ENCODE measurements around the gene SEPTIN5.

The SEPTIN5 gene

DNA sequence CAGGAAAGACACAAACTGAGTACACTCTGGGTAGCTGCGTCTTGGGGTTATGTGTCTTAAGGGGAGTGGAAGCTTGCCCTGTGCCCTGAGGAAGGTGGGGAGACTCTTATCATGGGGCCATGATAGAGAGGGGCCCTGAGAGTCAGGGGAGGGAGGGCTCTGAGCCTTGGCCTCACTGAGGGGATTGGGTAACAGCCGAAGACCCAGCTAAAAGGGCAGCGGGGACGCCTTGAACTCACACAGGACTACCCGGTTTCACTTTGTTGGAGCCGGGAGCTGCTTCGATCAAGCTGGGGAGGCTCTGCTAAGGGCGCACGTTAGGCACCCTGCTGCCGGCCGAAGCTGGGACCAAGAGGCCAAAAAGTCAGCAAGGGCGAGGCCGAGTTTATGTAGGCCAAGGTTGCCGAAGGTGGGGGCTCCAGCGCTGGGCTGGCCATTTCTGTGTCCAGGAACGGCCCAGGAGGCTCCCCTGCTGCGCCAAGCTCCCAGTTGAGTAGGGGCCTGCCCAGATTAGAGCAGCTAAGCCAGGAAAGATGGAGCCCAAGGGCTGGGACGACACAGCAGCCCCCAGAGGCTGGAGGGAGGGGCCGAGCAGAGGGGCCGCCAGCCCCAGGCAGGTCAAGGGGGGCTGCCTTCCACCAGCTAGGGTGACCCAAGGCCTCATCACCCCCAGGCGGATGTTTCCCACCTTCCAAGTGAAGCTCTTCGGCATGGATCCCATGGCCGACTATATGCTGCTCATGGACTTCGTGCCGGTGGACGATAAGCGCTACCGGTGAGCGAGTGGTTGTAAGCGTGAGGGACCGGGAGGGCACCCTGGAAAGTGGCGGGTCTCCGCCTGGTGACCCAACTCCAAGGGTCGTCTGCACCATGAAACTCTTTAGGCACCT is 48.5 kb downstream of the SEPTIN5 start:
- Histone ChIP-seq H3K9ac (ENCODE audit: low read length) (no peak overlapping the region), H4K20me1 (ENCODE audit: low read depth, low read length) (no peaks in the 10 kb centered on the region), H3F3A (ENCODE audit: insufficient read depth) (no peaks in the 10 kb centered on the region), H3K9me2 (replicated peaks; ENCODE audit: insufficient read depth, low read length) (no peaks in the 10 kb centered on the region), H2AFZ (ENCODE audit: low read depth, low read length, severe bottlenecking) (no peak overlapping the region), H3K36me3 (ENCODE audit: low read length) (no peaks in the 10 kb centered on the region), H3K4me3 (ENCODE audit: insufficient read depth, low read length, poor library complexity, severe bottlenecking) (no peak overlapping the region), H3K27ac (ENCODE audit: low read depth, low read length) (no peak overlapping the region), H3K27me3 (ENCODE audit: low read length) (no peaks in the 10 kb centered on the region), H3K4me2 (ENCODE audit: low read depth, low read length, poor library complexity, severe bottlenecking) (no peak overlapping the region), H3K9me3 (ENCODE audit: insufficient read depth, low read length) (no peaks in the 10 kb centered on the region), H3K79me2 (ENCODE audit: insufficient read depth, low read length) (no peaks in the 10 kb centered on the region)
- TF ChIP-seq CTCF (IDR thresholded peaks at IDR 0.05; ENCODE audit: insufficient read depth, low read length, poor library complexity, severe bottlenecking) (no peak), EZH2phosphoT487 (conservative IDR thresholded peaks at IDR 0.05; ENCODE audit: low read length) (no peak)

DNA sequence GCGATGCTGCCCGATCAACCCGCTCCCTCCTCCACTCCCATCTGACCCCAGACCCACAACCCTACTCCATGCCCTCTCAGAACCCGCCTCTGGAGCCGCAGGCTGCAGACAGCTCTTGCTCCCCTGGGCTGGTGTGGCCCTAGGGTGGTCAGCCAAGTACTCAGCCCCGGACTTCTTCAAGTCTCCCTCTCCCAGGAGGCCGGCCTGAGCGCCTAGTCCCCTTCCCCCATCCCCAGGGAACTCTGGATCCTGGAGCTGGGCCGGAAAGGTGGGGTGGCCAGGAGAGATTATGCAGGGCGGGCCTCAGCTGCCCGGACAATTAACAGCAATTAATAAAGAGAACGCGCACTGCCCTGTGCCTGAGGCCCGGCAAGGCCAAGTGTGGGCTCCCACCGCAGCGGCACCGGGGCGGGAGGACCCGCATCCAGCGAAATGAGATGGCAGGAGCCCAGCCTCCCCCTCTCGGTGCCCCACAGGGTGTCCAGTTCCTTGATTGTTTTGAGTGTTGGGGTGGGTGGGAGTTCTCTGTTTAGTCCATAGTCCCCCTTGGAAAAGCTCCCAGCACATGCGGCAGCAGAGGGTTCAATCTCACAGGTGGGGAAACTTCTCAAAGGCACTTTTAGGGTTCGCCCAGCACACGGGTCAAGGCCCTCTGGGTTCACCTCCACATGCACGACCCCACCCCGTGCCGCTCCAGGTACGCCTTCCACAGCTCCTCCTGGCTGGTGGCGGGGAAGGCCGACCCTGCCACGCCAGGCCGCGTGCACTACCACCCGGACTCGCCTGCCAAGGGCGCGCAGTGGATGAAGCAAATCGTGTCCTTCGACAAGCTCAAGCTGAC is 49.4 kb downstream of the SEPTIN5 start:
- no peak overlapping the region for H3K4me3 ChIP-seq (ENCODE audit: insufficient read depth, low read length, poor library complexity, severe bottlenecking)
- no peak for TF ChIP-seq EZH2phosphoT487 (conservative IDR thresholded peaks at IDR 0.05; ENCODE audit: low read length)
- TF ChIP-seq CTCF (IDR thresholded peaks at IDR 0.05; ENCODE audit: insufficient read depth, low read length, poor library complexity, severe bottlenecking), result no peak
- H2AFZ ChIP-seq (ENCODE audit: low read depth, low read length, severe bottlenecking), result no peak overlapping the region
- H3K4me2 ChIP-seq (ENCODE audit: low read depth, low read length, poor library complexity, severe bottlenecking), result no peak overlapping the region
- H3K9me3 ChIP-seq (ENCODE audit: insufficient read depth, low read length), result no peaks in the 10 kb centered on the region
- no peak overlapping the region for H3K9ac ChIP-seq (ENCODE audit: low read length)
- H4K20me1 ChIP-seq (ENCODE audit: low read depth, low read length), result no peaks in the 10 kb centered on the region
- no peaks in the 10 kb centered on the region for H3K79me2 ChIP-seq (ENCODE audit: insufficient read depth, low read length)
- H3K9me2 ChIP-seq (replicated peaks; ENCODE audit: insufficient read depth, low read length), result no peaks in the 10 kb centered on the region
- no peaks in the 10 kb centered on the region for H3K36me3 ChIP-seq (ENCODE audit: low read length)
- no peak overlapping the region for H3K27ac ChIP-seq (ENCODE audit: low read depth, low read length)
- no peaks in the 10 kb centered on the region for H3F3A ChIP-seq (ENCODE audit: insufficient read depth)
- H3K27me3 ChIP-seq (ENCODE audit: low read length), result no peaks in the 10 kb centered on the region

DNA sequence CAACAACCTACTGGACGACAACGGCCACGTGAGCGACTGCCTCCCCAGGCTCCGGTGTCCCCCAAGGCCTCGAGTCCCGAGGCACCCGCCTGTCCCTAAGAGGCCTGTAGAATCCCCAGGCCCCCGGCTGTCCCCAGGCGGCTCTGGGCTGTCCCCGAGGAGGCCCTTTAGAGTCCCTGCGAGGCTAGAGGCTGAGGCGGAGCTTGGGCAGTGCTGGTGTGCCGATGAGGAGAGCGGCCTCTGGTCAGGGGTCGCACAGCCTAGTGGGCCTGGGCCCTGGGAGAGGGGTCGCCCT is 49.9 kb downstream of the SEPTIN5 start:
- no peak overlapping the region for H3K4me2 ChIP-seq (ENCODE audit: low read depth, low read length, poor library complexity, severe bottlenecking)
- no peaks in the 10 kb centered on the region for H4K20me1 ChIP-seq (ENCODE audit: low read depth, low read length)
- no peaks in the 10 kb centered on the region for H3K79me2 ChIP-seq (ENCODE audit: insufficient read depth, low read length)
- no peak overlapping the region for H3K4me3 ChIP-seq (ENCODE audit: insufficient read depth, low read length, poor library complexity, severe bottlenecking)
- no peak overlapping the region for H2AFZ ChIP-seq (ENCODE audit: low read depth, low read length, severe bottlenecking)
- no peaks in the 10 kb centered on the region for H3K9me2 ChIP-seq (replicated peaks; ENCODE audit: insufficient read depth, low read length)
- H3K9ac ChIP-seq (ENCODE audit: low read length), result no peak overlapping the region
- no peaks in the 10 kb centered on the region for H3K9me3 ChIP-seq (ENCODE audit: insufficient read depth, low read length)
- no peaks in the 10 kb centered on the region for H3F3A ChIP-seq (ENCODE audit: insufficient read depth)
- no peaks in the 10 kb centered on the region for H3K27me3 ChIP-seq (ENCODE audit: low read length)
- no peaks in the 10 kb centered on the region for H3K36me3 ChIP-seq (ENCODE audit: low read length)
- TF ChIP-seq CTCF (IDR thresholded peaks at IDR 0.05; ENCODE audit: insufficient read depth, low read length, poor library complexity, severe bottlenecking) (no peak), EZH2phosphoT487 (conservative IDR thresholded peaks at IDR 0.05; ENCODE audit: low read length) (no peak)
- no peak overlapping the region for H3K27ac ChIP-seq (ENCODE audit: low read depth, low read length)

All from SU-DHL-6 (cell line).